Measurements from ENCODE around the gene TMEM131. TPM values are rescaled to one million over a fixed set of nuclear protein-coding genes. Genes with fewer than 3 reads are reported as not detected.

TMEM131 gene
- total RNA-seq, 3 donors from 2014 or later, result 58.3 to 110 (median 67.7) TPM

GRCh38 chr2:97716695-97717612, 278.8 kb downstream of the TMEM131 start:
- peak in 2 of 3 donors; percentile 13 to 46 for DNase-seq
- no peak for ATAC-seq
- no peak overlapping the region for H3K4me3 ChIP-seq
- intact Hi-C loops (cut with DNase I, micrococcal nuclease), result no loop called here
- no peaks in the 10 kb centered on the region for H3K9me3 ChIP-seq
- H3K4me1 ChIP-seq (ENCODE audit: low read depth), result no peaks in the 10 kb centered on the region
- TF ChIP-seq CTCF (IDR thresholded peaks at IDR 0.05), result no peak
- H3K36me3 ChIP-seq (ENCODE audit: low read depth), result no peaks in the 10 kb centered on the region

- Histone ChIP-seq H3K9me3 (no peaks in the 10 kb centered on the region), H3K4me1 (ENCODE audit: low read depth) (no peaks in the 10 kb centered on the region), H3K4me3 (no peak overlapping the region), H3K36me3 (ENCODE audit: low read depth) (no peaks in the 10 kb centered on the region)
- no peak for TF ChIP-seq CTCF (IDR thresholded peaks at IDR 0.05)
- DNase-seq (peak in 1 of 3 donors; percentile 33), ATAC-seq (no peak)
- intact Hi-C loops (cut with DNase I, micrococcal nuclease), result no loop called here
Observed at GRCh38 chr2:97715951-97716694, 279.6 kb downstream of the TMEM131 start.

- intact Hi-C loops (cut with DNase I, micrococcal nuclease), result no loop called here
- Histone ChIP-seq H3K36me3 (ENCODE audit: low read depth) (no peaks in the 10 kb centered on the region), H3K9me3 (no peaks in the 10 kb centered on the region), H3K4me3 (no peak overlapping the region), H3K4me1 (ENCODE audit: low read depth) (no peaks in the 10 kb centered on the region)
- TF ChIP-seq CTCF (IDR thresholded peaks at IDR 0.05), result no peak
- ATAC-seq, result no peak
- peak in 1 of 3 donors; percentile 39 for DNase-seq
Observed at GRCh38 chr2:97714950-97715652, 280.6 kb downstream of the TMEM131 start.

- no peak for ATAC-seq
- peak in 2 of 3 donors; percentile 19 to 47 for DNase-seq
- no peaks in the 10 kb centered on the region for H3K9me3 ChIP-seq
- H3K4me3 ChIP-seq, result no peak overlapping the region
- H3K36me3 ChIP-seq (ENCODE audit: low read depth), result no peaks in the 10 kb centered on the region
- no peaks in the 10 kb centered on the region for H3K4me1 ChIP-seq (ENCODE audit: low read depth)
- no peak for TF ChIP-seq CTCF (IDR thresholded peaks at IDR 0.05)
- intact Hi-C loops (cut with DNase I, micrococcal nuclease), result no loop called here
Observed at GRCh38 chr2:97714084-97714949, 281.4 kb downstream of the TMEM131 start.
